Sigmoid colon (tissue), 7 donors: Measurements from ENCODE around the gene CRADD. TPM values are rescaled to one million over a fixed set of nuclear protein-coding genes. Genes with fewer than 3 reads are reported as not detected.

ENCODE experiments used
- DNase-seq: peaks from one replicate; pipeline ENCODE4 v3.0.0-alpha.2; 2019
- H3K27ac ChIP-seq, 4 donors: fragments of 200-600 bp; sonication (generic); one replicate each; pipeline ENCODE4 v1.5.1; 2016 to 2019; ENCODE audit warnings: mild to moderate bottlenecking in 1 of 4
- H3K27me3 ChIP-seq, 3 donors: fragments of 200-600 bp; sonication (generic); one replicate each; pipeline ENCODE4 v1.5.1; 2019; ENCODE audit warnings: mild to moderate bottlenecking in 1 of 3
- H3K36me3 ChIP-seq, 4 donors: fragments of 200-600 bp; sonication (generic); one replicate each; pipeline ENCODE4 v1.5.1; 2016 to 2019
- H3K4me1 ChIP-seq, 4 donors: fragments of 200-600 bp; sonication (generic); one replicate each; pipeline ENCODE4 v1.5.1; 2017 to 2019
- H3K4me3 ChIP-seq, 4 donors: fragments of 200-600 bp; sonication (generic); one replicate each; pipeline ENCODE4 v1.5.1; 2017 to 2019; ENCODE audit warnings: mild to moderate bottlenecking in 2 of 4, moderate library complexity in 1 of 4
- H3K9me3 ChIP-seq, 4 donors: fragments of 200-600 bp in 3 of 4; sonication (generic) in 3 of 4; one replicate each; pipeline versions ENCODE4 v1.5.1 to v1.6.1; 2013 to 2019
- CTCF ChIP-seq, 4 experiments: fragments of 450-650 bp in 3 of 4; fragments of 200-600 bp in 1 of 4; IDR thresholded peaks; one replicate each; pipeline ENCODE4 v1.5.1; 2016 to 2019; ENCODE audit warnings: antibody characterized with exemption in 4 of 4, mild to moderate bottlenecking in 3 of 4, moderate library complexity in 2 of 4
- EP300 ChIP-seq, 4 donors: sonication (generic); formaldehyde crosslinking; IDR thresholded peaks; one replicate each; pipeline ENCODE4 v1.6.1; 2017; ENCODE audit warnings: antibody characterized with exemption in 4 of 4
- POLR2A ChIP-seq, 2 donors: fragments of 450-650 bp; IDR thresholded peaks; one replicate each; pipeline ENCODE4 v1.6.1; 2016; ENCODE audit warnings: antibody characterized with exemption in 2 of 2, mild to moderate bottlenecking in 2 of 2, moderate library complexity in 2 of 2
- POLR2AphosphoS5 ChIP-seq, 4 donors: sonication (generic); formaldehyde crosslinking; IDR thresholded peaks; one replicate each; pipeline ENCODE4 v1.6.1; 2017; ENCODE audit warnings: antibody characterized with exemption in 4 of 4
- WGBS, 2 donors: extraction: QIAGEN DNeasy Blood & Tissue Kit; methylation state at CpG; one replicate each; pipeline ENCODE4 v1.1.7; 2013; 5-methylcytosine and 5-hydroxymethylcytosine counted together
- intact Hi-C: fragments of 100-400 bp; cut with DNase I; formaldehyde crosslinking; loops from one replicate; pipeline ENCODE4 v1.15.1; 2023
- polyA plus RNA-seq, 3 donors: library from polyadenylated mRNA; stranded (reverse); fragments of 200-250 nt; gene quantifications; one replicate each; pipeline ENCODE4 v1.2.3, GENCODE V29; 2013
- total RNA-seq, 4 donors: library from RNA; depleted of rRNA; stranded (reverse); fragments of >200 nt; gene quantifications; one replicate each; pipeline ENCODE4 v1.1.0, GENCODE V29; 2016
- donor health status: healthy with polysubstance abuse.
- donor health status: Bipolar disorder and iron deficiency.
- donor health status: healthy.

Gene CRADD
- total and polyA plus RNA-seq, 7 donors, result 14.1 to 98.9 (median 43.7) TPM

- H3K4me1 ChIP-seq, result peaks cover 0 to 51% (median 35%) of the 10 kb centered on the region in 4 donors
- 92 to 97% methylated on average over 8 of the region's 8 CpGs for WGBS, 2 donors
- no peaks in the 10 kb centered on the region for H3K27me3 ChIP-seq
- H3K4me3 ChIP-seq, result no peak overlapping the region
- no peaks in the 10 kb centered on the region for H3K36me3 ChIP-seq
- intact Hi-C loops, result no loop called here
- H3K9me3 ChIP-seq, result no peaks in the 10 kb centered on the region
- peak overlapping the region in 3 of 4 donors; percentile 21 to 36 (median 36) for H3K27ac ChIP-seq
- TF ChIP-seq POLR2A (IDR thresholded peaks at IDR 0.05), result no peak
- TF ChIP-seq EP300 (IDR thresholded peaks at IDR 0.05), result peak in 1 of 4 donors; percentile 18
- TF ChIP-seq POLR2AphosphoS5 (IDR thresholded peaks at IDR 0.05), result peak in 2 of 4 donors; percentile 27 to 43
- no peak for TF ChIP-seq CTCF (IDR thresholded peaks at IDR 0.05)
- DNase-seq, result no peak
Observed at GRCh38 chr12:93686572-93687356, 9.6 kb downstream of the CRADD start.

GRCh38 chr12:93689076-93689834 is 12.1 kb downstream of the CRADD start:
- no peak for TF ChIP-seq CTCF (IDR thresholded peaks at IDR 0.05)
- TF ChIP-seq POLR2AphosphoS5 (IDR thresholded peaks at IDR 0.05), result no peak
- TF ChIP-seq POLR2A (IDR thresholded peaks at IDR 0.05), result no peak
- TF ChIP-seq EP300 (IDR thresholded peaks at IDR 0.05), result no peak
- Histone ChIP-seq H3K36me3 (no peaks in the 10 kb centered on the region), H3K4me1 (peaks cover 0 to 40% (median 28%) of the 10 kb centered on the region in 4 donors), H3K4me3 (no peak overlapping the region), H3K9me3 (no peaks in the 10 kb centered on the region), H3K27me3 (no peaks in the 10 kb centered on the region), H3K27ac (peak overlapping the region in 3 of 4 donors; percentile 51 to 67 (median 61))
- intact Hi-C loops, result no loop called here
- DNase-seq, result no peak
- 70 to 73% methylated on average over 2 of the region's 2 CpGs for WGBS, 2 donors

- Histone ChIP-seq H3K36me3 (no peaks in the 10 kb centered on the region), H3K9me3 (no peaks in the 10 kb centered on the region), H3K27ac (no peak overlapping the region), H3K4me3 (no peak overlapping the region), H3K4me1 (peaks cover 0 to 29% (median 16%) of the 10 kb centered on the region in 4 donors), H3K27me3 (no peaks in the 10 kb centered on the region)
- no peak for DNase-seq
- no peak for TF ChIP-seq POLR2AphosphoS5 (IDR thresholded peaks at IDR 0.05)
- TF ChIP-seq POLR2A (IDR thresholded peaks at IDR 0.05), result no peak
- no peak for TF ChIP-seq CTCF (IDR thresholded peaks at IDR 0.05)
- TF ChIP-seq EP300 (IDR thresholded peaks at IDR 0.05), result no peak
- intact Hi-C loops, result no loop called here
Observed at GRCh38 chr12:93696462-93696861, 19.3 kb downstream of the CRADD start.

GRCh38 chr12:93698307-93699092 is 21.3 kb downstream of the CRADD start:
- Histone ChIP-seq H3K36me3 (no peaks in the 10 kb centered on the region), H3K4me3 (no peak overlapping the region), H3K27me3 (no peaks in the 10 kb centered on the region), H3K4me1 (peaks cover 0 to 44% (median 29%) of the 10 kb centered on the region in 4 donors), H3K9me3 (no peaks in the 10 kb centered on the region), H3K27ac (peak overlapping the region in 3 of 4 donors; percentile 13 to 64 (median 38))
- 70 to 74% methylated on average over 3 of the region's 3 CpGs for WGBS, 2 donors
- no peak for DNase-seq
- intact Hi-C loops, result no loop called here
- TF ChIP-seq POLR2AphosphoS5 (IDR thresholded peaks at IDR 0.05) (peak in 1 of 4 donors; percentile 9), CTCF (IDR thresholded peaks at IDR 0.05) (no peak)
